ENCODE measurements around the gene RSL24D1.

DNA sequence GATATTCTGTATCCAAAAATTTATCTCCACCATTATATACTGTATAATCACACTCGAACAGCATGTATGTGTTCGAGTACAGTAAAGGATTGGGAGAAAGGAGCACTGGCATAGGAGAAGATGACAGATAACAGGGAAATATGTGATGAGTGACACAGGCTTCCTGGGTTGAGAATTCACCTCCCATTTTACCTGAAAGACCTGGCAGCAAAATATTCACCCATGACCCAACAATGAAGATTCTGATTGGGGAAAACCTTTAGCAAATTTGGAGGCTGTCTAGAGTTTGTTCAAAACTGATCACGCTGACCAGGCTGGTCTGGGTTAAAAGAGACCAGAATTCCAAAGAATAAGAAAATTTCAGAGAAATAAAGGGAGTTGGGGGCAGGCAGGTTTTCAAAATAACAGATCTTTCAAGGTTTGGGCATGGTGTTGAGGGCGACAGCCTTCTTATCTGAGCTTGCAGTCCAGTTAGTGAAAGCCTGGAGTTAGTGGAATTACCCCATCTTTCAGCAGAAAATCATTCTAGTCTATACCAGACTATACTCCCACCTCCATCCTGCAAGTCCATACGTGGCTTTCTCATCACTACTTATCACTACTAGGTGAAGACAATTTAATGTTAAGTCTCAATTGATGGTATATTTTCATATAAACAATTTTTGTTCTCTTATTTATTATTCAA lies 42.8 kb upstream of the RSL24D1 start:
- TF ChIP-seq, protein P1, sequence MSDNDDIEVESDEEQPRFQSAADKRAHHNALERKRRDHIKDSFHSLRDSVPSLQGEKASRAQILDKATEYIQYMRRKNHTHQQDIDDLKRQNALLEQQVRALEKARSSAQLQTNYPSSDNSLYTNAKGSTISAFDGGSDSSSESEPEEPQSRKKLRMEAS (IDR thresholded peaks at IDR 0.05): no peak
- TF ChIP-seq, protein P2, sequence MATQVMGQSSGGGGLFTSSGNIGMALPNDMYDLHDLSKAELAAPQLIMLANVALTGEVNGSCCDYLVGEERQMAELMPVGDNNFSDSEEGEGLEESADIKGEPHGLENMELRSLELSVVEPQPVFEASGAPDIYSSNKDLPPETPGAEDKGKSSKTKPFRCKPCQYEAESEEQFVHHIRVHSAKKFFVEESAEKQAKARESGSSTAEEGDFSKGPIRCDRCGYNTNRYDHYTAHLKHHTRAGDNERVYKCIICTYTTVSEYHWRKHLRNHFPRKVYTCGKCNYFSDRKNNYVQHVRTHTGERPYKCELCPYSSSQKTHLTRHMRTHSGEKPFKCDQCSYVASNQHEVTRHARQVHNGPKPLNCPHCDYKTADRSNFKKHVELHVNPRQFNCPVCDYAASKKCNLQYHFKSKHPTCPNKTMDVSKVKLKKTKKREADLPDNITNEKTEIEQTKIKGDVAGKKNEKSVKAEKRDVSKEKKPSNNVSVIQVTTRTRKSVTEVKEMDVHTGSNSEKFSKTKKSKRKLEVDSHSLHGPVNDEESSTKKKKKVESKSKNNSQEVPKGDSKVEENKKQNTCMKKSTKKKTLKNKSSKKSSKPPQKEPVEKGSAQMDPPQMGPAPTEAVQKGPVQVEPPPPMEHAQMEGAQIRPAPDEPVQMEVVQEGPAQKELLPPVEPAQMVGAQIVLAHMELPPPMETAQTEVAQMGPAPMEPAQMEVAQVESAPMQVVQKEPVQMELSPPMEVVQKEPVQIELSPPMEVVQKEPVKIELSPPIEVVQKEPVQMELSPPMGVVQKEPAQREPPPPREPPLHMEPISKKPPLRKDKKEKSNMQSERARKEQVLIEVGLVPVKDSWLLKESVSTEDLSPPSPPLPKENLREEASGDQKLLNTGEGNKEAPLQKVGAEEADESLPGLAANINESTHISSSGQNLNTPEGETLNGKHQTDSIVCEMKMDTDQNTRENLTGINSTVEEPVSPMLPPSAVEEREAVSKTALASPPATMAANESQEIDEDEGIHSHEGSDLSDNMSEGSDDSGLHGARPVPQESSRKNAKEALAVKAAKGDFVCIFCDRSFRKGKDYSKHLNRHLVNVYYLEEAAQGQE (IDR thresholded peaks at IDR 0.05; ENCODE audit: low read depth): no peak
- TF ChIP-seq FOXM1 (IDR thresholded peaks at IDR 0.05; ENCODE audit: borderline replicate concordance, low read depth) (no peak), NFIC (IDR thresholded peaks at IDR 0.05) (no peak), TAF1 (IDR thresholded peaks at IDR 0.05; ENCODE audit: low read depth) (no peak), ZBTB7A (IDR thresholded peaks at IDR 0.05; ENCODE audit: low read depth) (no peak)

Data from Ishikawa (cell line).